ENCODE results near the gene MISFA. TPM values are rescaled to one million over a fixed set of nuclear protein-coding genes. Genes with fewer than 3 reads are reported as not detected.
A peak's percentile ranks its signal among the peaks of the same experiment; 100 is the strongest.

The MISFA gene
- total and polyA plus RNA-seq, 2 of the 4 experiments (the other 2 are of a cell fraction): 0.38 TPM; not detected in 1

- H4K20me1 ChIP-seq (ENCODE audit: insufficient read depth, low read length): peaks cover 24% of the 10 kb centered on the region
- no peak overlapping the region for H2BK15ac ChIP-seq (ENCODE audit: low read depth, low read length)
- no peaks in the 10 kb centered on the region for H3K4me1 ChIP-seq (ENCODE audit: control insufficient read depth, insufficient read depth, low read length)
- 0 out of 2 replicates have a peak, but pooled peaks cover 2% of the 10 kb centered on the region for H3K9me1 ChIP-seq (ENCODE audit: insufficient read depth, low read length)
- no peak overlapping the region for H3K14ac ChIP-seq (replicated peaks; ENCODE audit: low read depth, low read length)
- H2AFZ ChIP-seq (replicated peaks; ENCODE audit: low read length, poor library complexity): no peak overlapping the region
- dilution Hi-C loops (cut with HindIII; ENCODE audit: low sequenced_read_pairs, unreplicated experiment): no loop called here
- no peak overlapping the region for H2AK5ac ChIP-seq (ENCODE audit: low read depth, low read length)
- no peak for TF ChIP-seq POLR2A (IDR thresholded peaks at IDR 0.05; ENCODE audit: low read depth, low read length)
- TF ChIP-seq MXI1 (IDR thresholded peaks at IDR 0.05; ENCODE audit: borderline replicate concordance, low read depth, low read length): no peak
- TF ChIP-seq MAZ (IDR thresholded peaks at IDR 0.05; ENCODE audit: borderline replicate concordance, low read depth, low read length): no peak
- no peak for TF ChIP-seq MAFK (IDR thresholded peaks at IDR 0.05; ENCODE audit: low read depth, low read length)
- TF ChIP-seq FOS (IDR thresholded peaks at IDR 0.05; ENCODE audit: low read depth, low read length): no peak
- TF ChIP-seq CHD1 (IDR thresholded peaks at IDR 0.05; ENCODE audit: low read depth, low read length): no peak
- TF ChIP-seq, protein P1, sequence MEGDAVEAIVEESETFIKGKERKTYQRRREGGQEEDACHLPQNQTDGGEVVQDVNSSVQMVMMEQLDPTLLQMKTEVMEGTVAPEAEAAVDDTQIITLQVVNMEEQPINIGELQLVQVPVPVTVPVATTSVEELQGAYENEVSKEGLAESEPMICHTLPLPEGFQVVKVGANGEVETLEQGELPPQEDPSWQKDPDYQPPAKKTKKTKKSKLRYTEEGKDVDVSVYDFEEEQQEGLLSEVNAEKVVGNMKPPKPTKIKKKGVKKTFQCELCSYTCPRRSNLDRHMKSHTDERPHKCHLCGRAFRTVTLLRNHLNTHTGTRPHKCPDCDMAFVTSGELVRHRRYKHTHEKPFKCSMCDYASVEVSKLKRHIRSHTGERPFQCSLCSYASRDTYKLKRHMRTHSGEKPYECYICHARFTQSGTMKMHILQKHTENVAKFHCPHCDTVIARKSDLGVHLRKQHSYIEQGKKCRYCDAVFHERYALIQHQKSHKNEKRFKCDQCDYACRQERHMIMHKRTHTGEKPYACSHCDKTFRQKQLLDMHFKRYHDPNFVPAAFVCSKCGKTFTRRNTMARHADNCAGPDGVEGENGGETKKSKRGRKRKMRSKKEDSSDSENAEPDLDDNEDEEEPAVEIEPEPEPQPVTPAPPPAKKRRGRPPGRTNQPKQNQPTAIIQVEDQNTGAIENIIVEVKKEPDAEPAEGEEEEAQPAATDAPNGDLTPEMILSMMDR (conservative IDR thresholded peaks at IDR 0.05; ENCODE audit: low read depth, low read length): no peak
- TF ChIP-seq ELK1 (IDR thresholded peaks at IDR 0.05; ENCODE audit: borderline replicate concordance, low read depth, low read length): no peak
- TF ChIP-seq RCOR1 (IDR thresholded peaks at IDR 0.05; ENCODE audit: insufficient replicate concordance, low read length): no peak
- TF ChIP-seq RAD21 (IDR thresholded peaks at IDR 0.05; ENCODE audit: low read length): no peak
- no peak for TF ChIP-seq BHLHE40 (IDR thresholded peaks at IDR 0.05; ENCODE audit: low read depth, low read length)
- no peak for TF ChIP-seq RFX5 (IDR thresholded peaks at IDR 0.05; ENCODE audit: low read depth, low read length)
- TF ChIP-seq SMC3 (IDR thresholded peaks at IDR 0.05; ENCODE audit: low read depth, low read length): no peak
- TF ChIP-seq USF2 (IDR thresholded peaks at IDR 0.05; ENCODE audit: low read depth, low read length): no peak
- TF ChIP-seq CEBPB (IDR thresholded peaks at IDR 0.05; ENCODE audit: low read depth, low read length): no peak
- TF ChIP-seq NFE2L2 (IDR thresholded peaks at IDR 0.05; ENCODE audit: low read depth, low read length): no peak
- no peak for ATAC-seq (ENCODE audit: low read depth)
- ChIA-PET POLR2A (ENCODE audit: unreplicated experiment) (interaction anchor here (0.6 kb wide), 2 partner anchors 16 to 112 kb away, joined by 4 to 5 read pairs; no protein-coding TSS in a partner anchor), CTCF (interaction anchor here (0.7 to 1.1 kb wide), 2 partner anchors 15 to 30 kb away, joined by 3 read pairs; no protein-coding TSS in a partner anchor)
- H2BK5ac ChIP-seq (ENCODE audit: low read depth, low read length, poor library complexity, severe bottlenecking): no peak overlapping the region
- no peak overlapping the region for H2BK120ac ChIP-seq (ENCODE audit: low read depth, low read length)
- peak; percentile 6 for DNase-seq
- no peak overlapping the region for H2BK20ac ChIP-seq (ENCODE audit: low read depth, low read length)
- no peak overlapping the region for H2AK9ac ChIP-seq (replicated peaks; ENCODE audit: low read depth, low read length, poor library complexity)
- H3K9ac ChIP-seq (ENCODE audit: low read depth, low read length): no peak overlapping the region
- H3K23ac ChIP-seq (ENCODE audit: low read depth, low read length): no peak overlapping the region
- in situ Hi-C loops (cut with MboI; ENCODE audit: low sequenced_read_pairs): no loop called here
- intact Hi-C loops (cut with micrococcal nuclease): loop anchor here (10.0 kb wide), 1 partner anchor 238 kb away; the partner anchor contains the start of gene LDHA
- H4K8ac ChIP-seq (ENCODE audit: low read depth in 2 of 2, low read length in 2 of 2): no peak overlapping the region
- H3K27me3 ChIP-seq (ENCODE audit: control insufficient read depth, insufficient read depth, low read length): no peaks in the 10 kb centered on the region
- no peak overlapping the region for H3K4ac ChIP-seq (ENCODE audit: low read depth, low read length)
- no peaks in the 10 kb centered on the region for H3K9me3 ChIP-seq (ENCODE audit: control insufficient read depth, insufficient read depth, low read length)
- H3K18ac ChIP-seq (ENCODE audit: low read depth, low read length): no peak overlapping the region
- peak overlapping the region; percentile 60 for H3K4me3 ChIP-seq (ENCODE audit: insufficient read depth, low read depth, low read length)
- H4K5ac ChIP-seq (ENCODE audit: low read depth, low read length): no peak overlapping the region
- no peak overlapping the region for H3K56ac ChIP-seq (ENCODE audit: extremely low read depth, insufficient read depth, low read length)
- BruUV-seq (replicated peaks): no TSS peak
- no peak overlapping the region for H4K91ac ChIP-seq (ENCODE audit: insufficient read depth, low read depth, low read length)
- H3K27ac ChIP-seq (ENCODE audit: insufficient read depth, low read length): no peak overlapping the region
- peak overlapping the region; percentile 68; the same call in 1 of the 2 replicates for H3K4me2 ChIP-seq (ENCODE audit: low read depth, low read length)
- peaks cover 0 to 20% of the 10 kb centered on the region in 2 experiments; a peak in 2 of 4 replicates for H3K79me1 ChIP-seq (ENCODE audit: low read depth in 1 of 2, low read length in 2 of 2)
- WGBS, 2 experiments (ENCODE audit: extremely low coverage in 2 of 2, insufficient read length in 1 of 2): no CpG with 5 or more reads among the region's 2 CpGs
- H3K36me3 ChIP-seq (ENCODE audit: control insufficient read depth, insufficient read depth, low read length): no peaks in the 10 kb centered on the region
Measured at GRCh38 chr11:18632841-18633240, 33.3 kb downstream of the MISFA start.
